MCF 10A (cell line): ENCODE results near the gene DAB1. TPM values are rescaled to one million over a fixed set of nuclear protein-coding genes. Genes with fewer than 3 reads are reported as not detected.

Experiments used
- BruUV-seq: library from RNA; stranded (reverse); fragments of 400-500 nt; replicated peaks from 2 replicates; lab custom pipeline; 2021; lab: Mats Ljungman, UMichigan
- CTCF ChIA-PET: fragments of 300-600 bp; sonication (Branson Sonifier 250); formaldehyde crosslinking; extraction: SDS; loops from one replicate; lab custom pipeline; 2021; ENCODE audit warnings: antibody characterized with exemption, inconsistent platforms; lab: Yijun Ruan, JAX
- POLR2A ChIA-PET: fragments of 300-600, 350-650 bp; sonication (Branson Sonifier 250); formaldehyde crosslinking; extraction: SDS; loops from one replicate; lab custom pipeline; 2020; ENCODE audit warnings: antibody characterized with exemption, inconsistent platforms; lab: Yijun Ruan, JAX
- DNase-seq: peaks from one replicate; pipeline ENCODE4 v3.0.0-alpha.2; 2018; ENCODE audit not compliant: unreplicated experiment
- H3K27ac Mint-ChIP-seq: one replicate; pipeline ENCODE4 v1.8.0; 2022; ENCODE audit warnings: mild to moderate bottlenecking, low read depth, mixed read lengths; ENCODE audit not compliant: unreplicated experiment
- H3K27me3 Mint-ChIP-seq: one replicate; pipeline ENCODE4 v1.8.0; 2022; ENCODE audit warnings: mixed read lengths; ENCODE audit not compliant: insufficient read depth, unreplicated experiment
- H3K36me3 Mint-ChIP-seq: one replicate; pipeline ENCODE4 v1.8.0; 2022; ENCODE audit warnings: mild to moderate bottlenecking, moderate library complexity, mixed read lengths; ENCODE audit not compliant: insufficient read depth, unreplicated experiment
- H3K4me1 Mint-ChIP-seq: one replicate; pipeline ENCODE4 v1.8.0; 2022; ENCODE audit warnings: mixed read lengths; ENCODE audit not compliant: insufficient read depth, unreplicated experiment
- H3K4me3 Mint-ChIP-seq: one replicate; pipeline ENCODE4 v1.8.0; 2022; ENCODE audit warnings: mild to moderate bottlenecking, moderate library complexity, mixed read lengths; ENCODE audit not compliant: unreplicated experiment
- H3K9me3 Mint-ChIP-seq: one replicate; pipeline ENCODE4 v1.8.0; 2022; ENCODE audit warnings: mixed read lengths; ENCODE audit not compliant: unreplicated experiment
- CTCF ChIP-seq: fragments of 200-600 bp; IDR thresholded peaks from one replicate; pipeline ENCODE4 v1.8.0; 2022; ENCODE audit warnings: antibody characterized with exemption, mild to moderate bottlenecking; ENCODE audit not compliant: unreplicated experiment
- intact Hi-C: fragments of 100-400 bp; cut with micrococcal nuclease; formaldehyde crosslinking; loops from 2 replicates; pipeline ENCODE4 v1.14.1; 2022
- total RNA-seq: library from RNA; stranded (reverse); gene quantifications from 2 replicates; pipeline ENCODE4 v1.2.3, GENCODE V29; 2022

Gene DAB1
- total RNA-seq, 1 experiment from 2014 or later, result not detected

- ChIA-PET POLR2A (no interaction called here), CTCF (no interaction called here)
- Mint-ChIP-seq H3K4me1 (no peaks in the 10 kb centered on the region), H3K27ac (no peak overlapping the region), H3K9me3 (peaks cover 10% of the 10 kb centered on the region), H3K4me3 (no peak overlapping the region), H3K36me3 (no peaks in the 10 kb centered on the region), H3K27me3 (no peaks in the 10 kb centered on the region)
- BruUV-seq, result no TSS peak
- no peak for TF ChIP-seq CTCF
- no peak for DNase-seq
- intact Hi-C loops, result no loop called here
Measured at GRCh38 chr1:57026624-57027354, 397.1 kb downstream of the DAB1 start.

- intact Hi-C loops, result no loop called here
- Mint-ChIP-seq H3K27me3 (no peaks in the 10 kb centered on the region), H3K4me1 (no peaks in the 10 kb centered on the region), H3K27ac (no peak overlapping the region), H3K36me3 (no peaks in the 10 kb centered on the region), H3K9me3 (peaks cover 10% of the 10 kb centered on the region), H3K4me3 (no peak overlapping the region)
- no TSS peak for BruUV-seq
- POLR2A ChIA-PET, result no interaction called here
- CTCF ChIA-PET, result no interaction called here
- no peak for DNase-seq
- no peak for TF ChIP-seq CTCF
Measured at GRCh38 chr1:57024855-57025254, 399.0 kb downstream of the DAB1 start.

- Mint-ChIP-seq H3K27me3 (no peaks in the 10 kb centered on the region), H3K27ac (no peak overlapping the region), H3K36me3 (no peaks in the 10 kb centered on the region), H3K4me1 (no peaks in the 10 kb centered on the region), H3K9me3 (peaks cover 10% of the 10 kb centered on the region), H3K4me3 (no peak overlapping the region)
- ChIA-PET CTCF (no interaction called here), POLR2A (no interaction called here)
- intact Hi-C loops, result no loop called here
- no peak for TF ChIP-seq CTCF
- no peak for DNase-seq
- BruUV-seq, result no TSS peak
Measured at GRCh38 chr1:57024428-57024827, 399.4 kb downstream of the DAB1 start.

GRCh38 chr1:57020216-57020615 is 403.6 kb downstream of the DAB1 start:
- CTCF ChIA-PET, result interaction anchor here (0.6 kb wide), 1 partner anchor 52 kb away, joined by 3 read pairs; no protein-coding TSS in a partner anchor
- BruUV-seq, result no TSS peak
- H3K27me3 Mint-ChIP-seq, result no peaks in the 10 kb centered on the region

More at GRCh38 chr1:57020216-57020615, 403.6 kb downstream of the DAB1 start:
- POLR2A ChIA-PET, result no interaction called here
- Mint-ChIP-seq H3K9me3 (no peaks in the 10 kb centered on the region), H3K4me1 (no peaks in the 10 kb centered on the region), H3K27ac (no peak overlapping the region), H3K4me3 (no peak overlapping the region), H3K36me3 (no peaks in the 10 kb centered on the region)
- no peak for TF ChIP-seq CTCF
- intact Hi-C loops, result no loop called here
- no peak for DNase-seq
